GM23338 (cell line): ENCODE results near the gene ALPI. TPM values are rescaled to one million over a fixed set of nuclear protein-coding genes. Genes with fewer than 3 reads are reported as not detected.

Experiments
- ATAC-seq: fragments of 200-7000 bp; cut with Tn5 transposase; 3 replicates; pipeline ENCODE4 v1.9.1; 2020
- DNase-seq: peaks from one replicate; pipeline ENCODE4 v3.0.0-alpha.2; 2015; ENCODE audit warnings: low spot score
- H2AFZ ChIP-seq: fragments of 200-600 bp; sonication (generic); 2 replicates; pipeline ENCODE4 v1.8.0; 2016; ENCODE audit warnings: antibody characterized with exemption, mild to moderate bottlenecking, moderate library complexity
- H3F3A ChIP-seq: fragments of 200-600 bp; sonication (generic); replicated peaks from 2 replicates; pipeline ENCODE4 v1.8.0; 2017; ENCODE audit warnings: antibody characterized with exemption, mixed run types, low read depth
- H3K27ac ChIP-seq: fragments of 200-600 bp; sonication (generic); 2 replicates; pipeline ENCODE4 v1.6.1; 2016; ENCODE audit warnings: low read depth
- H3K27me3 ChIP-seq: fragments of 200-600 bp; sonication (generic); 2 replicates; pipeline ENCODE4 v1.8.0; 2016; ENCODE audit warnings: mild to moderate bottlenecking, mixed run types, moderate library complexity; ENCODE audit not compliant: insufficient read depth
- H3K36me3 ChIP-seq: fragments of 200-600 bp; sonication (generic); 2 replicates; pipeline ENCODE4 v1.8.0; 2016; ENCODE audit warnings: mild to moderate bottlenecking; ENCODE audit not compliant: insufficient read depth
- H3K4me1 ChIP-seq: fragments of 200-600 bp; sonication (generic); 2 replicates; pipeline ENCODE4 v1.8.0; 2016; ENCODE audit warnings: mild to moderate bottlenecking, moderate library complexity; ENCODE audit not compliant: insufficient read depth
- H3K4me2 ChIP-seq: fragments of 200-600 bp; sonication (generic); 2 replicates; pipeline ENCODE4 v1.7.1; 2017; ENCODE audit warnings: mixed run types
- H3K4me3 ChIP-seq: fragments of 200-600 bp; sonication (generic); 2 replicates; pipeline ENCODE4 v1.6.1; 2016; ENCODE audit warnings: mixed run types
- H3K79me2 ChIP-seq: fragments of 200-600 bp; sonication (generic); replicated peaks from 2 replicates; pipeline ENCODE4 v1.8.0; 2017; ENCODE audit warnings: mild to moderate bottlenecking; ENCODE audit not compliant: insufficient read depth
- H3K9me2 ChIP-seq: fragments of 200-600 bp; sonication (generic); 2 replicates; pipeline ENCODE4 v1.8.0; 2017; ENCODE audit not compliant: insufficient read depth
- H4K20me1 ChIP-seq: fragments of 200-600 bp; sonication (generic); replicated peaks from 2 replicates; pipeline ENCODE4 v1.8.0; 2017; ENCODE audit warnings: mild to moderate bottlenecking; ENCODE audit not compliant: insufficient read depth
- H3K27ac Mint-ChIP-seq: 2 replicates; pipeline ENCODE4 v1.8.0; 2020; ENCODE audit warnings: inconsistent platforms, mild to moderate bottlenecking, moderate library complexity, mixed read lengths
- H3K27me3 Mint-ChIP-seq: 3 replicates; pipeline ENCODE4 v1.8.0; 2022; ENCODE audit warnings: low read depth, mild to moderate bottlenecking, moderate library complexity, mixed read lengths, inconsistent platforms; ENCODE audit not compliant: insufficient read depth, poor library complexity
- H3K36me3 Mint-ChIP-seq: 3 replicates; pipeline ENCODE4 v1.8.0; 2021; ENCODE audit warnings: low read depth, mild to moderate bottlenecking, inconsistent platforms, moderate library complexity, mixed read lengths
- H3K4me1 Mint-ChIP-seq: 3 replicates; pipeline ENCODE4 v1.8.0; 2020; ENCODE audit warnings: mild to moderate bottlenecking, inconsistent platforms, mixed read lengths
- H3K4me3 Mint-ChIP-seq: 3 replicates; pipeline ENCODE4 v1.8.0; 2021; ENCODE audit warnings: moderate library complexity, mild to moderate bottlenecking, inconsistent platforms, mixed read lengths
- H3K9me3 Mint-ChIP-seq: 3 replicates; pipeline ENCODE4 v1.8.0; 2020; ENCODE audit warnings: moderate library complexity, mild to moderate bottlenecking, inconsistent platforms, mixed read lengths
- CREB1 ChIP-seq: fragments of 250-450 bp; sonication (Bioruptor Pico); IDR thresholded peaks from 2 replicates; pipeline ENCODE4 v1.5.0; 2020; ENCODE audit warnings: low read depth, mild to moderate bottlenecking, moderate library complexity
- CTCF ChIP-seq, 2 experiments: fragments of 200-600 bp in 1 of 2; sonication (generic) in 1 of 2; conservative IDR thresholded peaks; 2 replicates each; pipeline versions ENCODE4 v1.5.1 to v1.6.1; 2016 to 2017; ENCODE audit warnings: antibody characterized with exemption in 2 of 2, low read depth in 2 of 2, mild to moderate bottlenecking in 2 of 2, moderate library complexity in 1 of 2
- ETS1 ChIP-seq: IDR thresholded peaks from 2 replicates; pipeline ENCODE4 v1.6.1; 2016; ENCODE audit warnings: antibody characterized with exemption
- EZH2 ChIP-seq: fragments of 200-600 bp; sonication (generic); IDR thresholded peaks from one replicate; pipeline ENCODE4 v1.8.0; 2017; ENCODE audit warnings: antibody characterized with exemption, mild to moderate bottlenecking, low read depth; ENCODE audit not compliant: unreplicated experiment
- EZH2phosphoT487 ChIP-seq: fragments of 200-600 bp; sonication (generic); IDR thresholded peaks from one replicate; pipeline ENCODE4 v1.8.1; 2018; ENCODE audit warnings: antibody characterized with exemption; ENCODE audit not compliant: unreplicated experiment
- JUNB ChIP-seq: IDR thresholded peaks from one replicate; pipeline ENCODE4 v1.6.1; 2016; ENCODE audit warnings: antibody characterized with exemption; ENCODE audit not compliant: unreplicated experiment
- NANOG ChIP-seq: IDR thresholded peaks from 2 replicates; pipeline ENCODE4 v1.6.1; 2016; ENCODE audit warnings: antibody characterized with exemption, borderline replicate concordance
- POLR2AphosphoS5 ChIP-seq: IDR thresholded peaks from 2 replicates; pipeline ENCODE4 v1.6.1; 2016; ENCODE audit warnings: antibody characterized with exemption, low read depth
- REST ChIP-seq: IDR thresholded peaks from one replicate; pipeline ENCODE4 v1.6.1; 2018; ENCODE audit warnings: antibody characterized with exemption; ENCODE audit not compliant: unreplicated experiment
- STAT1 ChIP-seq: IDR thresholded peaks from one replicate; pipeline ENCODE4 v1.6.1; 2016; ENCODE audit warnings: antibody characterized with exemption; ENCODE audit not compliant: unreplicated experiment
- ZNF114 ChIP-seq: fragments of 250-450 bp; sonication (Bioruptor Pico); IDR thresholded peaks from 2 replicates; pipeline ENCODE4 v1.5.0; 2020; ENCODE audit warnings: mild to moderate bottlenecking, moderate library complexity
- ZNF331 ChIP-seq: fragments of 250-450 bp; sonication (Bioruptor Pico); IDR thresholded peaks from 2 replicates; pipeline ENCODE4 v1.5.0; 2020; ENCODE audit warnings: low read depth, mild to moderate bottlenecking, moderate library complexity
- ZNF462 ChIP-seq: fragments of 250-450 bp; sonication (Bioruptor Pico); IDR thresholded peaks from 2 replicates; pipeline ENCODE4 v1.5.0; 2020; ENCODE audit warnings: mild to moderate bottlenecking, moderate library complexity
- polyA plus RNA-seq: library from polyadenylated mRNA; unstranded; fragments of >200 nt; fragmentation: Nextera tagmentation; extraction: Ambion mirVana; gene quantifications from 2 replicates; pipeline ENCODE4 v1.2.1, GENCODE V29; 2016
- total RNA-seq: library from RNA; depleted of rRNA; stranded (reverse); fragments of >200 nt; shearing (Covaris generic); gene quantifications from 2 replicates; pipeline ENCODE4 v1.2.3, GENCODE V29; 2014

ALPI gene
- total and polyA plus RNA-seq, 2 experiments from 2014 or later = not detected

DNA sequence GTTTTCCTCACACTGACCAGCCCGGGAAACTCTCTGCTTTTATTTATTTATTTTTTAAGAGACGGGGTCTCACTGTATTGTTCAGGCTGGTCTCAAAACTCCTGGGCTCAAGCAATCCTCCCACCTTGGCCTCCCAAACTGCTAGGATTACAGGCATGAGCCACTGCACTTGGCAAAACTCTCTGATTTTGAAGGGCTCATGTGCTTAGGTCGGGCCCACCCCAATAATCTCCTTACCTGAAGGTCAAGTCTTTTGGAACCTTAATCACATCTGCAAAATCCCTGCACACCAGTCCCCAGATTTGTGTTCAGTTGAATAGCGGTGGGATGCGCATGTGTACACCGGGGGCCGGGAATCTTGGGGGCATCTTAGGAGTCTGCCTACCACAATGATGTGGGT is 39.3 kb downstream of the ALPI start:
- Histone ChIP-seq H3K9me2 (no peaks in the 10 kb centered on the region), H3F3A (no peaks in the 10 kb centered on the region), H3K4me1 (no peaks in the 10 kb centered on the region), H2AFZ (no peak overlapping the region), H3K4me3 (no peak overlapping the region), H3K36me3 (no peaks in the 10 kb centered on the region), H3K27ac (no peak overlapping the region), H3K79me2 (no peaks in the 10 kb centered on the region), H4K20me1 (no peaks in the 10 kb centered on the region), H3K27me3 (no peaks in the 10 kb centered on the region), H3K4me2 (no peak overlapping the region)
- H3K4me1 Mint-ChIP-seq = peaks cover 19% of the 10 kb centered on the region
- no peak overlapping the region for H3K27ac Mint-ChIP-seq
- no peak overlapping the region for H3K4me3 Mint-ChIP-seq
- no peak for ATAC-seq
- TF ChIP-seq JUNB (no peak), ZNF114 (CRISPR knock-in tag) (no peak), NANOG (no peak), EZH2phosphoT487 (no peak), STAT1 (no peak), CTCF (conservative IDR thresholded peaks at IDR 0.05; ENCODE audit: low read depth in 2 of 2) (no peak), POLR2AphosphoS5 (no peak), ZNF331 (CRISPR knock-in tag) (no peak), REST (no peak), ETS1 (no peak), CREB1 (CRISPR knock-in tag) (no peak), ZNF462 (CRISPR knock-in tag) (no peak), EZH2 (no peak)
- no peaks in the 10 kb centered on the region for H3K9me3 Mint-ChIP-seq
- peaks cover 20% of the 10 kb centered on the region for H3K27me3 Mint-ChIP-seq
- no peaks in the 10 kb centered on the region for H3K36me3 Mint-ChIP-seq
- no peak for DNase-seq
